Right lobe of liver (tissue), 4 donors: Measurements from ENCODE around the gene PAGE1.

Experiments used
- POLR2A ChIP-seq: fragments of 450-650 bp; IDR thresholded peaks from one replicate; pipeline ENCODE4 v1.6.1; 2017; ENCODE audit warnings: antibody characterized with exemption, mild to moderate bottlenecking
- TF ChIP-seq, protein P1 (sequence below), 4 donors: fragments of 200-600 bp in 3 of 4; fragments of 450-650 bp in 1 of 4; IDR thresholded peaks; one replicate each; pipeline versions ENCODE4 v1.5.1 to v1.8.0; 2016 to 2022; ENCODE audit warnings: antibody characterized with exemption in 4 of 4, mild to moderate bottlenecking in 2 of 4
- donor health status: DM: no; HTN: no; CAD: no.
- donor health status: DM: no; HTN: no; CAD: no.
- donor health status: DM: no; HTN: yes; CAD: no.

- TF ChIP-seq, protein P1, sequence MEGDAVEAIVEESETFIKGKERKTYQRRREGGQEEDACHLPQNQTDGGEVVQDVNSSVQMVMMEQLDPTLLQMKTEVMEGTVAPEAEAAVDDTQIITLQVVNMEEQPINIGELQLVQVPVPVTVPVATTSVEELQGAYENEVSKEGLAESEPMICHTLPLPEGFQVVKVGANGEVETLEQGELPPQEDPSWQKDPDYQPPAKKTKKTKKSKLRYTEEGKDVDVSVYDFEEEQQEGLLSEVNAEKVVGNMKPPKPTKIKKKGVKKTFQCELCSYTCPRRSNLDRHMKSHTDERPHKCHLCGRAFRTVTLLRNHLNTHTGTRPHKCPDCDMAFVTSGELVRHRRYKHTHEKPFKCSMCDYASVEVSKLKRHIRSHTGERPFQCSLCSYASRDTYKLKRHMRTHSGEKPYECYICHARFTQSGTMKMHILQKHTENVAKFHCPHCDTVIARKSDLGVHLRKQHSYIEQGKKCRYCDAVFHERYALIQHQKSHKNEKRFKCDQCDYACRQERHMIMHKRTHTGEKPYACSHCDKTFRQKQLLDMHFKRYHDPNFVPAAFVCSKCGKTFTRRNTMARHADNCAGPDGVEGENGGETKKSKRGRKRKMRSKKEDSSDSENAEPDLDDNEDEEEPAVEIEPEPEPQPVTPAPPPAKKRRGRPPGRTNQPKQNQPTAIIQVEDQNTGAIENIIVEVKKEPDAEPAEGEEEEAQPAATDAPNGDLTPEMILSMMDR (IDR thresholded peaks at IDR 0.05) = no peak
- TF ChIP-seq POLR2A = no peak
Measured at GRCh38 chrX:49704691-49705404, 9.1 kb upstream of the PAGE1 start.
